NCI-H2196 treated with DMSO at 0.1 percent for 48 hours (cell line): ENCODE results near the gene KBTBD2.
"Not testable (repeated sequence)": the region's sequence is repeated elsewhere in the genome, so short reads cannot be mapped to it uniquely, and the experiment has no call there.

Experiments
- DNase-seq: peaks from one replicate; lab custom pipeline; 2025; ENCODE audit not compliant: unreplicated experiment; lab: John Stamatoyannopoulos, UW

Gene KBTBD2

GRCh38 chr7:32893722-32894121 is 2.2 kb upstream of the KBTBD2 start:
- no peak for DNase-seq

- no peak for DNase-seq
Observed at GRCh38 chr7:32893207-32893524, 1.6 kb upstream of the KBTBD2 start.

DNA sequence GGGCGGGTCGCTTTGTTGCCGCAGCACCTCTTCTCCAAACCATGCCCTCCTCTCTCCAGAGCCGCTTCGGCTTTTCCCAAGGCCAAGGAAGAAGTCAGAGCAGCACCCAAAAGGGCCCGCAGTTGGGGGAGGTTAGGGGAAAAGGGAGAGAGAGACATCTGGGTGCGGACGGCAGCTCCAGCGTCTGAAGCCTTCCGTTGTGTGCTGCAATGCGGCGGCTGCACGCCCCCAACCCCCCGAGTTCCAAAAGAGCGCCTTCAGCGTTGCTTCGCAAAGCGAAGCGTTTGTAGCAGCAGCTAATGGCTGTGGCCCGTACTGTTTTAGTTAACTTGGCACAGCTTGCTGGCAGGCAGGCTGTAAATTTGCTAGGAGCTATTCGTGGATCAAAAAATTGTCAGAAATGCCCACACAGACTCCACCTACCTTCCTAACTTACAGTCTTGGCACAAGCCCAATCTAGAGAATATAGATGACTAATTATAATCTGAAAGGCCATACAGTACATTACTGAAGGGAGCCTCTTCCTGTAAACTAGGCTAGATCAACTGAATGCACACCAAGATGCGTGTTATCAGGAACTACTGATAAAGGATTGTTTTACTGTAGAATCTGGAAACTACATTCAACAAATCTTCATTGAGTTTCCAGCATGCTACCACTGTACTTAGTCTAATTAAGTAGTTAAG is 1.1 kb upstream of the KBTBD2 start:
- no peak for DNase-seq

GRCh38 chr7:32891800-32892520 is 400 bp upstream of the KBTBD2 start:
- peak; percentile 98 for DNase-seq

DNA sequence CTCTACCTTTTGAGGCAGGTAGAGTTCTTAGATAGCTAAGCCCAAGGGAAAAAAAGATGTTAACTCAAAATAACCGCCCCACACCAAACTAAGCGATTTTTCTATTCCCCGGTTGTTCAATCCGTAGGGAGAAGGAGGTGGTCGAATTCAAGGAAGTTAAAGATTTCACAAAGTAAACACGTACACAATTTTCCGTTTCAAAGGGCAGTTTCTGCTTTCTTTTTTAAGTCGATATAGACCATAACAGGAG is 842 bp downstream of the KBTBD2 start:
- no peak for DNase-seq

GRCh38 chr7:32890010-32890792 is 1.4 kb downstream of the KBTBD2 start:
- peak; percentile 33 for DNase-seq

GRCh38 chr7:32888505-32888904 is 3.1 kb downstream of the KBTBD2 start:
- no peak for DNase-seq

DNA sequence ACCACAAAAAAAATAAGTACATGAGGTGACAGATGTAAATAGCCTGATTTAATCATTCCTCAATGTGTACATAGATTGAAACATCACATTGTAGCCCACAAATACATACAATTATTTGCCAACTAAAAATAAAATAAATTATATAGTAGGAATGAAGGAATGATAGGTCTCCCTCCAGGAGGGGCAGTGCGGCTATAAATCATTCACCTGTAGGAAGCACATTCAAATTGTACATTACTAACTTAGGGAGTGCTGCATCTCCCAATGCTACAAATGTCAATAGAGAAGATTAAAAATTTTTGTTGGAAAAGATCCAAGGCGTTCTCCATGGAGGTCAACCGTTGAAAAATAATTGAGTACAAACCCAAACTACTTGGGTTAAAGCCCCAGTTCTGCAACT is 4.2 kb downstream of the KBTBD2 start:
- no peak for DNase-seq

- DNase-seq = no peak
Observed at GRCh38 chr7:32881074-32881982, 10.2 kb downstream of the KBTBD2 start.

GRCh38 chr7:32879460-32879859 is 12.1 kb downstream of the KBTBD2 start:
- DNase-seq = no peak

GRCh38 chr7:32878023-32878422 is 13.5 kb downstream of the KBTBD2 start:
- DNase-seq = not testable (repeated sequence)

DNA sequence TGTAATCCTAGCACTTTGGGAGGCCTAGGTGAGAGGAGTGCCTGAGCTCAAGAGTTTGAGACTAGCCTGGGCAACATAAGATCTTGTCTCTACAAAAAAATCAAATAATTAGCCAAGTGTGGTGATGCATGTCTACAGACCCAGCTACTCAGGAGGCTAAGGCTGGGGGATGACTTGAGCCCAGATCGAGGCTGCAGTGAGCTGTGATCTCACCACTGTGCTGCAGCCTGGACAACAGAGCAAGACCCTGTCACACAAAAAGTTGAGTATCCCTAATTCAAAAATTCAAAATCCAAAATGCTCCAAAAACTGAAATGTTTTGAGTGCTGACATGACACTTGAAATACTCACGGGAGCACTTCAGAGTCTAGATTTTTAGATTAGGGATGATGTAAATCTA is 19.1 kb downstream of the KBTBD2 start:
- no peak for DNase-seq

DNA sequence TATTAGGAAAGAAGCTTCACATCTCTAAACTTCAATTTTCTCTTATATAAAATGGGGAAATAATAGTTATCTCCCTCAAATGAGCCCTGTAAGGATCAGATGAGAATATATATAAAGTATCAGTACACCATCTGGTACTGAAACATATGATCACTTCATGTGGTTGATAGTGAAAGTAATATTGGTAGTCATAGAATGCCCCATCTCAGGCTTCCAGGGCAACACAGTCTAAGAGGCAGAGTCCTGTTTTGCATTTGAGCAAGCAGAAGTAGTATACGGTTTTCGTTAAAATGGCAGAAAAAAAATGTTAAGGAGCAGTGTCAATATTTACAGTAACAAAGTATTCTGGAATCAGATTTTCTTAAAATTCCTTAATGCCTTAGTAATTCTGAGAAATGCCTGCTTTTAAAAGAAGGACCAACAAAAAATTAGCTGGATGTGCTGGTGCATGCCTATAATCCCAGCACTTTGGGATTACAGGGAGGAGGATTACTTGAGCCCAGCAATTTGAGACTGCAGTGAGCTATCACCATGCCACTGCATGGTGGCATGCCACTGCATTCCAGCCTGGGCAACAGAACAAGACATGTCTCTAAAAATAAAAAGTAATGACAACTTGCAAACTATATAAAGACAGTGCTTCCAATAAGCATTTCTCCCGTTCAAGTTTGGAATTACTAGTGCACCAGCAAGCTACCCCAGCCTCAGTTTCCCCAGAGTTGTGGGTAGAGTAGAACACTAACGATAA is 19.8 kb downstream of the KBTBD2 start:
- no peak for DNase-seq

DNA sequence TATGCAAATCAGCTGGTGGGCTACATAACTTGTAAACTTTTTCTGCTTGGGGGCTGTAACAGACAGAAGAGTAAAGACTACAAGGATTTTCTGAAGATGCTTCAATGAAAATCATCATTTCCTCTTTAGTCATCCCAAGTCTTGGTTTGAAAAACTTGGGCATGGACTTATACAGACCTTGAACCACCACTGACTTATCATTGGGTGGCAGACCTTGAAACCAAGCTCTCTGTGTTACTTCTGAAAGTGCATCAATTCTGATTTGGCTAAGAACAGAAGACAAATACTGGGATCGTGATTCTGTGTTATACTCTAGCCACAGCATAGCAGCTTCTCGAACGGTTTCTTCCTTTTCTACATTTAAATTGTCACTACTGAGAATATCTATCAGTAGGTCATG is 21.3 kb downstream of the KBTBD2 start:
- no peak for DNase-seq

- DNase-seq = no peak
Observed at GRCh38 chr7:32869716-32870115, 21.8 kb downstream of the KBTBD2 start.

DNA sequence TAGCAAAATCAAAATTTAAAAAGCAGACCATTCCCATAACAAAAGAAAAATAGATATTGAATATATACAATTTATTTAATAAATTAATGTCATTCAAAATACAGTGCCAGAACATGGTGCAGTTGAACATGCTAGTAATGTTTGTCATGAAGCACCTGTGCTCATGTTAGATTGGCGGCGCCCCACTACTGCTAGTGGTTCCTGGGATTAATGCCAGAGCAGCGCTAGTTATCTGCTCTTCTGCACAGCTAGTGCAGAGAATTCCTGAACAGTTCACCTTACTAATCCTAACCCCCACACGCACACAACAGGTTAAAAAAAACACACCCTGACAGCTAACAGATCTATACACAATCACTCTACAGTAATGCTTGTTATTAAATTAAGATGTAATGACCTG is 23.4 kb downstream of the KBTBD2 start:
- no peak for DNase-seq

GRCh38 chr7:32865448-32866030 is 26.0 kb downstream of the KBTBD2 start:
- DNase-seq = no peak

DNA sequence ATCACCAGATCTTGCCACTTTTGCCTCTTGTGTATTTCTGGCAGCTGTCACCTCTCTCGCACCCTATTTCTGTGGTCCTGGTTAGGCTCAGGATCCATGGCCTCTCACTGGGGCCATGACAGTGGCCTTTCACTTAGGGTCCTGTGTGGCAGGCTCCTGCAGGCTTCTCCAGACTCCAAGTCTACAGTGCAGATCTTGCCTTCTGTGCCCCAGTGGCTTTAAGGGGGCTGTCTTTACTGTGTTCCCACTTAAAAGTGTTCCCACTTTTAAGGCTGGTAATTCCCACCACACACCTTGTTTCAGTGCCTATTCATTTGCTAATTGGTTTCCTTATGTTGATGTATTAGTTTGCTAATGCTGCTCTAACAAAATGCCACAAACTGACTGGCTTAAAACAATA is 27.7 kb downstream of the KBTBD2 start:
- DNase-seq = not testable (repeated sequence)

DNA sequence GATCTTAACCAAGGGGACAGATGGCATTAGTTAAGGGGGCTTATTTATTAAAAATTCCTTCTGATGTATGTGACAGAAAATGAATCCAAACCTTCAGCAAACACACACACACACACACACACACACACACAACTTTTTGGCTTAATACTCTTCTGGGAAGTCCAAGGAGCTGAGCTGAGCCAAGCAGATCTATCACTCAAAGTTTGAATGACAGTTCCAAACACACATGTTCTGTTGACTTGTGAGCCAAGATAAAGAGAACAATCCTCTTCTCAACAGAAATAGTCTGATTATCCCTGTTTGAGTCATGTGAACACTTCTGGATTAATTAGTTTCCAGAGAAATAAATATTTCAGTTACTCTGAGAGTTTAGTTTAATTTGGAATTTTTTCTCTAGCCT is 31.5 kb downstream of the KBTBD2 start:
- no peak for DNase-seq

- no peak for DNase-seq
Observed at GRCh38 chr7:32858648-32859047, 32.9 kb downstream of the KBTBD2 start.
